PC-3 (cell line): ENCODE data around the gene SLC16A7.

Experiments
- CTCF ChIP-seq: fragments of 300-600 bp; sonication (generic); conservative IDR thresholded peaks from 2 replicates; pipeline ENCODE4 v1.5.1; 2017; ENCODE audit warnings: antibody characterized with exemption, low read depth, mild to moderate bottlenecking, low read length
- EZH2 ChIP-seq: fragments of 300-600 bp; sonication (generic); IDR thresholded peaks from one replicate; pipeline ENCODE4 v1.6.1; 2017; ENCODE audit warnings: antibody characterized with exemption, mild to moderate bottlenecking, low read length; ENCODE audit not compliant: unreplicated experiment
- EZH2phosphoT487 ChIP-seq: fragments of 300-600 bp; sonication (generic); IDR thresholded peaks from 2 replicates; pipeline ENCODE4 v1.6.1; 2018; ENCODE audit warnings: mild to moderate bottlenecking, antibody characterized with exemption, low read length, borderline replicate concordance

GRCh38 chr12:59597385-59597781 lies 1.6 kb downstream of the SLC16A7 start:
- TF ChIP-seq CTCF (no peak), EZH2 (no peak), EZH2phosphoT487 (no peak)
